ENCODE data around the gene TCF7.

The TCF7 gene

DNA sequence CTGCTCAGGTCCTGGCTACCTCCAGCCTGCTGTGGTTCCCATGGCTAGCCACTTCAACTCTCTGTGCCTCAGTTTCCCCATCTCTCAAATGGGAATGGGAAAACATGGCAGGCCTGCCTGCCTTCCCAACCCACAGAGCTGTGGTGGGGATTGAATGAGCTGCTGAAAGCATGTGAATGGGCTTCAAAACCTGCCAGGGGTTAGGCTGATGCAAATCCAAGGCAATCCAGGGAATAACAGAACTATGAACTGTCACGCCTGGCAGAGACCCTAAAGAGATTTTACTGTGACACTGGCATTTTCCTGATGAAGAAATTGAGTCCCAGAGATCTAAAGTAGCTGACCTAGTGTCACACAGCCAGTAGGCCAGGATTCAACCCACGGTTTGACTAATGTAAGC, 29.9 kb upstream of the TCF7 start:
- H3K27ac Mint-ChIP-seq, result no peak overlapping the region
- H3K4me3 Mint-ChIP-seq, result no peak overlapping the region
- H3K36me3 Mint-ChIP-seq (ENCODE audit: low read depth), result peaks cover 5% of the 10 kb centered on the region
- H3K4me1 Mint-ChIP-seq, result peaks cover 81% of the 10 kb centered on the region
- ATAC-seq (no peak), DNase-seq (no peak)
- peaks cover 4% of the 10 kb centered on the region for H3K27me3 Mint-ChIP-seq
- H3K9me3 Mint-ChIP-seq, result no peaks in the 10 kb centered on the region

DNA sequence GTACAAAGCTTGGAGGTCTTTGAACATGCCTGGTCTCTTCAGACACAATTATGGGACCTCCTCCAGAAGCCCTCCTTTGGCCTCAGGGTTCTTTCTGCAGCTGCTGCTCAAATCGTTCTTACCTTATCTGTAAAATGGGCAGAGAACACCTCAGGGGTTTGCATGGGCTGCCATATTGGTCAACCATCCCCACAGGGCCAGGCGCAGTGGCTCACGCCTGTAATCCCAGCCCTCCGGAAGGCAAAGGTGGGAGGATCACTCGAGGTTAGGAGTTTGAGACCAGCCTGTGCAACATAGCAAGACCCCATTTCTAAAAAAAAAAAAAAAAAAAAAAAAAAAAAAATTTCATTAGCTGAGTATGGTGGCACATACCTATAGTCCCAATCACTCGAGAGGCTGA, 29.1 kb upstream of the TCF7 start:
- Mint-ChIP-seq H3K4me3 (no peak overlapping the region), H3K27ac (no peak overlapping the region), H3K9me3 (no peaks in the 10 kb centered on the region), H3K27me3 (peaks cover 4% of the 10 kb centered on the region), H3K4me1 (peaks cover 81% of the 10 kb centered on the region), H3K36me3 (ENCODE audit: low read depth) (peaks cover 5% of the 10 kb centered on the region)
- ATAC-seq (no peak), DNase-seq (no peak)

DNA sequence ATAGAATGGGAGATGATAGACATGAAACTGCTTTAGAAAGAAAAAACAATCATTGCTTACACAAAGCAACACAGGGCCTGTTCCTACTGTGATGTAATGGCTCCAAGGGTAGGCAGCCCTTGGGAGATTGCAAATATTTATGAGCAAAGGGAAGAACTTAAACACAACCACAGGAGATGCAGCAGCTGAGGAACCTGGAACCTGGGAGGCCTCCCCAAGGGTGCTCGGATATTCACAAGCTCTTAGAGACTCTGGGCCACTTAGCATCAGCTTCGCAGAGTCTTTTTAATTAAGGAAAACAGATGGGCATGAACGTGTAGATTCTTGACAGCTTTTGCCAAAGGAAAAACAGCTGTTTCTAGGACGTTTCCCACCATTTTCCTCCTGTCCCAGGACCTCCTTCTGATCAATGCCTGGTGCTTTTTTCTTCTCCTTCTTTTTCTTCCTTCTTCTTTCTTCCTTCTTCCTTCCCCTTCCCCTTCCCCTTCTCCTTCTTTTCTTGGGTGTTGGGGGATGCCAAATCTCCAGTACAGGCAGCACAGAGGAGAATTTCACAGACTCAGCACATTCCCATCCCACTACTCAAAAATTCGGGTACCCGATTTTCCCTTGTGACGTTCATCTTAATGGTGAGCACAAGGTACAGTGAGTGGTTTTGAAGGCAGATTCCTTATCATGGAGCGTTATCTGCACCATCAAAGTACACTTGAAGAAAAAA, 28.1 kb upstream of the TCF7 start:
- Mint-ChIP-seq H3K4me3 (peak overlapping the region; percentile 65), H3K9me3 (no peaks in the 10 kb centered on the region), H3K4me1 (peaks cover 86% of the 10 kb centered on the region), H3K27me3 (peaks cover 4% of the 10 kb centered on the region), H3K27ac (peak overlapping the region; percentile 93), H3K36me3 (ENCODE audit: low read depth) (peaks cover 5% of the 10 kb centered on the region)
- DNase-seq (no peak), ATAC-seq (no peak)

DNA sequence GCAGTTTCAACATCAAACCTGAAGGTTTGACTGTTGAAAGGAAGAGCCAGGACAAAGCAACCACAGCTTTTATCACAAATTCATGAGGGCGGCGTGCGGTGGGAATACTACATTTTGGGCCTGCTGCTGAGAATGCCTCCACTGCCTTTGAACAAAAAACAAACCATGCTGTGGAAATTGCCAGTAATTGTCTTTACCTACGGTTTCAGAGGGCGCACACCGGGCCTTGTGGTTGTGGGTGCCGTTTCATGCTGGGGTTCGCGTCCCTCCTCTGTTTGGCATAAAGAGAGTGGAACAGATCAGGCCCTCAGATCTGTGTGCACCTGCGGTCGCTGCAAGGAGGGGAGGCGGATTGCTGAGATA, 27.6 kb upstream of the TCF7 start:
- peaks cover 5% of the 10 kb centered on the region for H3K36me3 Mint-ChIP-seq (ENCODE audit: low read depth)
- DNase-seq, result peak; percentile 81
- peak overlapping the region; percentile 65 for H3K4me3 Mint-ChIP-seq
- peaks cover 86% of the 10 kb centered on the region for H3K4me1 Mint-ChIP-seq
- H3K27ac Mint-ChIP-seq, result peak overlapping the region; percentile 93
- H3K27me3 Mint-ChIP-seq, result peaks cover 5% of the 10 kb centered on the region
- ATAC-seq, result peak; percentile 91
- no peaks in the 10 kb centered on the region for H3K9me3 Mint-ChIP-seq

DNA sequence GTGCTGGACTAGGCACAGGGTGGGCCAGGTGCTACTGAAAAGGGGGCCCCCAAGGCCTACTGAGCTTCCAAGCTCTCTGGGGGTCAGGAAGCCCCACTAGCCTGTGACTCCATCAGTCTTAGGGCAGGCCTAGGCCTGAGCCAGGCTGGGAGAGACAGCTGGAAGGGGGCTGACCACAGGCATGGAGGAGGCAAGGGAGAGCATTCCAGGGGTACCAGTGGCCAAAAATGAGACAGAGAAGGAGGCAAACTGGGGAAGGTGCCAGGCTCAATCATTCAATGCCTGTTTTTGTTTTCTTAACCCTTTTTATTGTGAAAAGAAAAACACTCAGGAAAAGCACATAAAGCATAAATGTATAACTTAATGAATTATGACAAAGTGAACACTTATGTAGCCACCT, 26.2 kb upstream of the TCF7 start:
- peaks cover 88% of the 10 kb centered on the region for H3K4me1 Mint-ChIP-seq
- no peak overlapping the region for H3K4me3 Mint-ChIP-seq
- peaks cover 5% of the 10 kb centered on the region for H3K27me3 Mint-ChIP-seq
- no peaks in the 10 kb centered on the region for H3K9me3 Mint-ChIP-seq
- H3K27ac Mint-ChIP-seq, result no peak overlapping the region
- DNase-seq (no peak), ATAC-seq (no peak)
- H3K36me3 Mint-ChIP-seq (ENCODE audit: low read depth), result peaks cover 5% of the 10 kb centered on the region

DNA sequence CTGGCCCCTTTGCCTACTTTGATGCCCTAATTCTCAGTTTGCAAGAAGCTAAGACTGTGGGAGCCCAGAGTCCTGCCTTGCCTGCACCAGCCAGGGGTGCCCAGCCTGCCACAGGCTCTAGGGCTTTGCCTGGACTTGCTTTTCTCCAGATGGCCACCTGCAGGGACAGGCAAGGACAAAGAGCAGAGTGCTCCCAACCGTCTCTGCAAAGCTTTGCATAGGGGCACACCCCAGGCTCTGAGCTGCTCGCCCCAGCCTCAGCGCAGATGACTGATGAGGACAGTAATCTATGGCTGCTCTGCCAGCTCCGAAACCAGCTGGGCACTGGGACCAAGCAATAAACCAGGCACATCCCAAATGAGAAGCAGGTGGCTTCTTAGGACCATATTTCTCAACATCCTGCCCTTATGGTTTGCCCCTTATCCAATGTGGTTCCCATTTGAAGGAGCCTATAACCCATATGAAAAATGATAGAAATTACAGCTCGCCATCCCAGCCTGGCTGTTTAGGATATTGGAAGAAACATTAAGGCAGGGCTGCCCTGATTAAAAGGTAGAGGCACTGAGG, 25.4 kb upstream of the TCF7 start:
- Mint-ChIP-seq H3K27me3 (peaks cover 5% of the 10 kb centered on the region), H3K4me1 (peaks cover 88% of the 10 kb centered on the region), H3K9me3 (no peaks in the 10 kb centered on the region), H3K4me3 (no peak overlapping the region), H3K36me3 (ENCODE audit: low read depth) (peaks cover 5% of the 10 kb centered on the region), H3K27ac (no peak overlapping the region)
- DNase-seq (no peak), ATAC-seq (no peak)

DNA sequence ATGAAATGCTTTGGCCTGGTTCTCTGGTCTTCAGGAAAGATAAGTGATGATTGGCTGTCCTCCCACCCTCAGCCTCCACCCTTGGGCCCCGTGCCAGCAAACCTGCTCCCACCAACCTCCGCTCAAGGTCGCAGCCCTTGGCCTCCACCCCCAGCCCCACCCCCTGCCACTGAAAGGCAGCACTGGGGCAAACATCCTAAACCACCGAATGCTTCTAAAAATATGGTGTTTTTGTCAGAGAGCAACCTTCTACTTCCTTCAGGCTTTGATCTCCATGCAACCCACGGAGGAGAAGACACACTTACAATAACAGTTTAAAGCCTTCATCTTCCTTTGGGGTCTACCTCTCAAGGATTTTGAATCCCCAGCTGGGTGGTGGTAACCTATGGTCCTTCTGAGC, 24.0 kb upstream of the TCF7 start:
- H3K9me3 Mint-ChIP-seq, result no peaks in the 10 kb centered on the region
- DNase-seq, result no peak
- no peak overlapping the region for H3K4me3 Mint-ChIP-seq
- no peak overlapping the region for H3K27ac Mint-ChIP-seq
- peaks cover 5% of the 10 kb centered on the region for H3K27me3 Mint-ChIP-seq
- peaks cover 5% of the 10 kb centered on the region for H3K36me3 Mint-ChIP-seq (ENCODE audit: low read depth)
- ATAC-seq, result no peak
- H3K4me1 Mint-ChIP-seq, result peaks cover 85% of the 10 kb centered on the region

DNA sequence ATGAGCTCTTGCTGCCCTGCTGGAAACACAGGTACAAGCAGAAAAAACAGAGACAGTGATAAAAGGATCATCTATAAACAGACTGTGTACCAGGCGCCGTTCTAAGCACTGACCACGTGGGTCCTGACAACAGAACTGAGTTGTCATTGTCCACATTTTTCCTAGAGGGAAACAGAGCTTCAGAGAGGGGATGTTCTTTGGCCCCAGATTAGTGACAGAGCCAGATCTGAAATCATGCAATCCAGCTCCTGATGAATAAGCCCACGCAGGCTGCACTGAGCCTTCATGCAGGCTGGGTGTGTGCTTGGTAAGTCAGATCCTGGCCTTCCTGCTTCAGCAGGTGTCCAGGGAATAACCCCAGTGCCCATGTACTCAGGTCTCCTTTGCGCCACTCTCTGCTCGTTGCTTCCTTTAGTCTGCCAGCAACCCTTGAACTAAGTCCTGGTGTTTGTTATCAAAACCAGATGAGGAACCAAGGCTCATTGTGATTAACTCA, 22.8 kb upstream of the TCF7 start:
- no peak overlapping the region for H3K4me3 Mint-ChIP-seq

DNA sequence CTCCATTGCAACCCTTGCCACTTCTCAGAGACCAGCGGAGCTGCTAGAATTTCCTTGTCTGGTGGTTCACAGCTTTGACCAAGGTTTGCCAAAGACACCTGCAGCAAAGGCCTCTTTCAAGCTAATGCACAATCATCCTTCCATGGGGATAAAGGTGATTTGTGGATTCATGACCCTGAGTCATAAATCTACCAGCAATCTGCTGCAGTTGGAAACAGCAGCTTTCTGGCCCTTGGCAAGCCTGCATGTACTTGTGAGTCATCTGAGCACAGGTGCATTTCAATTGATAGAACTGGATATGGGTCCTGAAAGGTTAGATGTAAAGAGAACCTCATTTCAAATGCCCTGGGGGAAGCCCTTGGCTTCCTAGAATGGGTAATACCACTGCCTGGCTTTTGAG, 21.6 kb upstream of the TCF7 start:
- H3K4me1 Mint-ChIP-seq, result peaks cover 81% of the 10 kb centered on the region
- no peak overlapping the region for H3K4me3 Mint-ChIP-seq

More for the DNA sequence above, 22.8 kb upstream of the TCF7 start:
- H3K36me3 Mint-ChIP-seq (ENCODE audit: low read depth), result peaks cover 5% of the 10 kb centered on the region
- peaks cover 5% of the 10 kb centered on the region for H3K27me3 Mint-ChIP-seq
- peaks cover 82% of the 10 kb centered on the region for H3K4me1 Mint-ChIP-seq
- H3K9me3 Mint-ChIP-seq, result no peaks in the 10 kb centered on the region
- ATAC-seq (no peak), DNase-seq (no peak)
- H3K27ac Mint-ChIP-seq, result peak overlapping the region; percentile 7

DNA sequence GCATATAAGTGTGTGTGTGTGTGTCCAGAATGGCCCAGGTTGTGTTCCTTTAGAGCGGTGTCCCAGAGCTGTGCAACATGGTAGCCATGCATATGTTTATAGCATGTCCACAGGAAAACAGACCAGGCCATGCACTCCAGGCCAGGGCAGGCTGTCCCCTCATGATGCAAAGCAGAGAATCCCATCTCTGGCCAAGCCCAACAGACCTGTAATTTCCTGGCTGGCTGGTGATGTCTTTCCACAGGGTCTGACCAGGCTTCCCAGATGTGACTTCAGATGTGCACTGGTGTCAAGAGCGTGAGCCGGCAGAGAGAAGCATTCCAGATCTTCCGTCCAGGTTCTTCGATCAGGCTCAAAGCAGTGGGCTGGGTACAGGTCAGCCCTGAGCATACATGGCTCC, 21.1 kb upstream of the TCF7 start:
- Mint-ChIP-seq H3K4me3 (no peak overlapping the region), H3K4me1 (peaks cover 79% of the 10 kb centered on the region), H3K27me3 (peaks cover 2% of the 10 kb centered on the region), H3K36me3 (ENCODE audit: low read depth) (no peaks in the 10 kb centered on the region), H3K27ac (no peak overlapping the region), H3K9me3 (no peaks in the 10 kb centered on the region)
- no peak for DNase-seq
- ATAC-seq, result no peak

More for the DNA sequence above, 21.6 kb upstream of the TCF7 start:
- Mint-ChIP-seq H3K36me3 (ENCODE audit: low read depth) (no peaks in the 10 kb centered on the region), H3K27ac (no peak overlapping the region), H3K27me3 (peaks cover 2% of the 10 kb centered on the region), H3K9me3 (no peaks in the 10 kb centered on the region)
- DNase-seq (no peak), ATAC-seq (peak; percentile 51)

DNA sequence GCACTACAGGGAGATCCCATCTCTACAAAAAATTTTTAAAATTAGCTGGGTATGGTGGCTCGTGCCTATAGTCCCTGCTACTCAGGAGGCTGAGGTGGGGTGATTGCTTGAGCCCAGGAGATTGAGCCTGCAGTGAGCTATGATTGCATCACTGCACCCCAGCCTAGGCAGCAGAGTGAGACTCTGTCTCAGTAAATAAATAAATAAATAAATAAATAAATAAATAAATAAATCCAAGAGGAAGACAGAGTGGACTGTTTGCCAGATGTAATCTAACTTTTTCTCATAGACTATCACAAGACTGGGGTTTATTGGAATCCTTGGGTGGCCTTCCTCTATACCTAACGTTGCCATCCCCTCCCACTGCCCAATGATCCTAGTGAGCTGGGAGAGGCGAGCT, 19.2 kb upstream of the TCF7 start:
- H3K27ac Mint-ChIP-seq, result no peak overlapping the region
- DNase-seq, result no peak
- peaks cover 2% of the 10 kb centered on the region for H3K27me3 Mint-ChIP-seq
- ATAC-seq, result no peak
- peaks cover 80% of the 10 kb centered on the region for H3K4me1 Mint-ChIP-seq
- no peak overlapping the region for H3K4me3 Mint-ChIP-seq
- no peaks in the 10 kb centered on the region for H3K9me3 Mint-ChIP-seq
- H3K36me3 Mint-ChIP-seq (ENCODE audit: low read depth), result no peaks in the 10 kb centered on the region

DNA sequence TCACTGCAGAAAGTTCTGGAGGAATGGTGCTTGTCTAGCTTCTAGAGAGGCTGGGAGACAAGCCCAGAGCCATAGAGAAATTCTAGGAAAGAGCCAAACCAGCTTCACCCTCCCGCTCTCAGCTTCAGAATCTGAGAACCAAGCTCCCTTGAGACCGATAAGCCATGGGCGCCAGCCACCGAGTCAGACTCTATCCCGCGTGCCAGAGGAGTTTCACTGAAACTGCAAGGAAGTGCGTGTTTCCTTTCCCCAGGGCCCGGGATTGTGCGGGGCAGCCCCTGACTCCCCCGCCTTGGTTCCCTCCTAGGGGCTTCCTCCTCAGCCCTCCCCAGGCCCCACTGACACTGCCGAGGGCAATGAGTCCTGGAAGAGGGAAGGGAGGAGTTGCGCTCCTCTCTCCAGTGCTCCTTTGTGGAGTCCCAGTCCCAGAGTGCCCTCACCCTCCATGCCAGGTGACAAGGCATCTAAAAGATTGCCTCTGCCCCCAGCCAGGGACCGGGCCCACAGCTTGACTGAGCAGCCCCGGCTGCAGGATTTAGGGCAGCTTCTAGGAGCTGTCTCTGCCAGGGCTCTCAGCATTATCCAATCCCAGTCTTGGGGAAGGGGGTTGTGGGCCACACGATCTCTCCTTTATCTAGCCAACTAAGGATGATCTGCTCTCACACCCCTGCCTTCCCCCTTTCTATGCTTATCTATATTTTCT, 18.4 kb upstream of the TCF7 start:
- no peak overlapping the region for H3K4me3 Mint-ChIP-seq
- H3K9me3 Mint-ChIP-seq, result no peaks in the 10 kb centered on the region
- H3K4me1 Mint-ChIP-seq, result peaks cover 80% of the 10 kb centered on the region
- DNase-seq, result no peak
- no peak for ATAC-seq
- H3K27me3 Mint-ChIP-seq, result peaks cover 2% of the 10 kb centered on the region
- H3K36me3 Mint-ChIP-seq (ENCODE audit: low read depth), result no peaks in the 10 kb centered on the region
- H3K27ac Mint-ChIP-seq, result no peak overlapping the region

DNA sequence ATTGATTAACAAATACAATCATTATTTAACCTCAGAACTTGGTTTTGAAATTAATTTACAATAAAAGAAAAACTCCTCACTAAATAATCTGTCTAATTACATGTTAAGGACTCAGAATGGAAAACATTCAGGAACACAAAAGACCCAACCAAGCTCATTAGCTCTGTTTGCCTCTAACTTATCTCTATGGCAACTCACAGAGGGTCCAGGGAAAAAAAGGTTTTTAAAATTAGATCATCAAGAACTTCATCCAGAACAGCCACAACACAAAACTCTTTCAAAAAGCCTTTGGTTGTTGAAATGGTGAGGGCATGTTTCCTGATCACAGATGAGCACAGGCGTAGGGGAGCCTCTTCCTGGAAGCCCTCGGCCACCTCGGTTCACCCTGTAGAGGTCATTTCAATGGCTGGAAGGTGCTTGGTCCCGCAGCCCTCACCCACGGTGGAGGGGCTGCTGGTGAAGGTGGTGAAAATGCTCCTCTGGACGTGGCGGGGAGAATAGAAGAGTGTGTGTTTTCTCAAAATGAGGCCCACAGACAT, 17.2 kb upstream of the TCF7 start:
- DNase-seq (no peak), ATAC-seq (no peak)
- no peaks in the 10 kb centered on the region for H3K27me3 Mint-ChIP-seq
- no peaks in the 10 kb centered on the region for H3K9me3 Mint-ChIP-seq
- H3K36me3 Mint-ChIP-seq (ENCODE audit: low read depth), result no peaks in the 10 kb centered on the region
- H3K4me1 Mint-ChIP-seq, result peaks cover 79% of the 10 kb centered on the region
- peak overlapping the region; percentile 67 for H3K27ac Mint-ChIP-seq
- H3K4me3 Mint-ChIP-seq, result peak overlapping the region; percentile 30

DNA sequence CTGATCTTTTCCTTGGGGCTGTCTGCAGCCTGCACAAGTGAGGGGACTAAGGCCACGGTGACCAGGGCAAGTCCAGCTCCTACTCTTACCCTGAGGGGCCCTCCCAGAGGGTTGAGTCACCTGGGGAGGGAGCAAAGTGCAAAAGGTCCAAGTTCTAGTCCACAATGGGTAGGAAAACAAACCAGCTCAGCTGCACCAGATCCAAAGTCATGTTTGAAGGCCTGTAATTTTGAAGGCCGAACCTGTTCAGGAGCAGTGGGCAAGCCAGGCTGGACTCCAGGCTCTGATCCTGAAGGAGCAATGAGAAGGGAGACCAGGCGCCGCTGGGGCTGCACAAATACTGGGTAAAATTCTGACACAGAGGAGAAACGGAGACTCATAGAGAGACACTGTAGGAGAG, 15.8 kb upstream of the TCF7 start:
- H3K4me3 Mint-ChIP-seq, result no peak overlapping the region
- peaks cover 78% of the 10 kb centered on the region for H3K4me1 Mint-ChIP-seq
- H3K27me3 Mint-ChIP-seq, result no peaks in the 10 kb centered on the region
- H3K36me3 Mint-ChIP-seq (ENCODE audit: low read depth), result no peaks in the 10 kb centered on the region
- H3K27ac Mint-ChIP-seq, result peak overlapping the region; percentile 90
- no peak for ATAC-seq
- H3K9me3 Mint-ChIP-seq, result no peaks in the 10 kb centered on the region
- no peak for DNase-seq

Data from activated naive CD8-positive, alpha-beta T cell treated with anti-CD3 and anti-CD28 coated beads, Interleukin-2, amount 50 U/mL, for 24 hours (primary cell).